GM12873 (cell line): ENCODE measurements around the gene RXRA.

Experiments
- TF ChIP-seq, protein P1 (sequence below): IDR thresholded peaks from 2 replicates; pipeline ENCODE4 v1.5.1; 2012; ENCODE audit warnings: low read depth, mild to moderate bottlenecking, moderate library complexity, low read length, control low read depth; ENCODE audit not compliant: insufficient read depth; ENCODE audit errors: missing control alignments

RXRA gene

DNA sequence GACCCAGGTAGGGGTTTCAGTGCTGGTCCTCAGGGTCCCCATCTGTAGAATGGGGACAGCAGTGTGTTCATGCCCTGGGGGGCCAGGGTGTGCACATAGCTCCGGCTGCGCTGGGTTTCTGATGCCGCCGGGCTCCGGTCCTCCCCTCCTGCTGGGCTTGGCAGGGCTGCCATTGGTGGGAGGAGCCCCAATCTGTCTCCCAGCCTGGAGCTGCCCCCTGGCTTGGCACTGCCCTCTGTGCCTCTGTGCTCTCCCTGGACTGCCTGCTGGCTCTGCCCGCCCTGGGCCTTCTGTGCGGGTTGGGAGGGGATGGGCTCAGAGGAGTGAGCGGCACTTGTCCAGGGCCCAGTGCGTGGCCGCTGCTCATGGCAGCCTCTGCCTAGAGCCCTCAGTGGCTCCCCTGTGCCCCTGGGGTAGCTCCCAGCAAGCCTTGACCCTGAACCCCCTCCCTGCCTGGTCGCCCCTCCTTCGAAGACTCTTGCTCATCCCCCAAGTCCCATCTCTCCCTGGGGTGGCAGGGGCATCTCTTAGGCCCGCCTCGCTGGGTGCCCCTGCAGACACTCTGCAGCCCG, 35.7 kb downstream of the RXRA start:
- TF ChIP-seq, protein P1, sequence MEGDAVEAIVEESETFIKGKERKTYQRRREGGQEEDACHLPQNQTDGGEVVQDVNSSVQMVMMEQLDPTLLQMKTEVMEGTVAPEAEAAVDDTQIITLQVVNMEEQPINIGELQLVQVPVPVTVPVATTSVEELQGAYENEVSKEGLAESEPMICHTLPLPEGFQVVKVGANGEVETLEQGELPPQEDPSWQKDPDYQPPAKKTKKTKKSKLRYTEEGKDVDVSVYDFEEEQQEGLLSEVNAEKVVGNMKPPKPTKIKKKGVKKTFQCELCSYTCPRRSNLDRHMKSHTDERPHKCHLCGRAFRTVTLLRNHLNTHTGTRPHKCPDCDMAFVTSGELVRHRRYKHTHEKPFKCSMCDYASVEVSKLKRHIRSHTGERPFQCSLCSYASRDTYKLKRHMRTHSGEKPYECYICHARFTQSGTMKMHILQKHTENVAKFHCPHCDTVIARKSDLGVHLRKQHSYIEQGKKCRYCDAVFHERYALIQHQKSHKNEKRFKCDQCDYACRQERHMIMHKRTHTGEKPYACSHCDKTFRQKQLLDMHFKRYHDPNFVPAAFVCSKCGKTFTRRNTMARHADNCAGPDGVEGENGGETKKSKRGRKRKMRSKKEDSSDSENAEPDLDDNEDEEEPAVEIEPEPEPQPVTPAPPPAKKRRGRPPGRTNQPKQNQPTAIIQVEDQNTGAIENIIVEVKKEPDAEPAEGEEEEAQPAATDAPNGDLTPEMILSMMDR, result no peak

DNA sequence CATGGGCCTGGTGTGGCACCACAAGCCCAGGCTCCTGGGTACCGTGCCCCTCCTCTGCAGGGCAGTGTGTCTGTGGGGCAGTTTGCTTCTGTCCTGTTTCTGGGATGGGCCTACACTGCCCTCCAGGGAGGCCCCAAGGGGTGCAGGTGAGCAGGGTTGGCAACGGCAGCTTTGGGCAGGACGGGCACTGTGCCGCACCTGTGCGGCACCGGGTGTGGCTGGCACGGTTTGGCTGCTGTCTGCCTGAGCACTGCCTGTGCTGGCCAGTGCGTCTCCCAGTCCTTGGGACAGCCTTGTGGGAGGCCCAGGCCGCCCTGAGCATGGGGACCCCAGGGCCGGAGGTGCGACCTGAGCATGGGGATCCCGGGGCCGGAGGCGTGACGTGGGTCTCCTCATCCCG, 37.2 kb downstream of the RXRA start:
- TF ChIP-seq, protein P1, result no peak

DNA sequence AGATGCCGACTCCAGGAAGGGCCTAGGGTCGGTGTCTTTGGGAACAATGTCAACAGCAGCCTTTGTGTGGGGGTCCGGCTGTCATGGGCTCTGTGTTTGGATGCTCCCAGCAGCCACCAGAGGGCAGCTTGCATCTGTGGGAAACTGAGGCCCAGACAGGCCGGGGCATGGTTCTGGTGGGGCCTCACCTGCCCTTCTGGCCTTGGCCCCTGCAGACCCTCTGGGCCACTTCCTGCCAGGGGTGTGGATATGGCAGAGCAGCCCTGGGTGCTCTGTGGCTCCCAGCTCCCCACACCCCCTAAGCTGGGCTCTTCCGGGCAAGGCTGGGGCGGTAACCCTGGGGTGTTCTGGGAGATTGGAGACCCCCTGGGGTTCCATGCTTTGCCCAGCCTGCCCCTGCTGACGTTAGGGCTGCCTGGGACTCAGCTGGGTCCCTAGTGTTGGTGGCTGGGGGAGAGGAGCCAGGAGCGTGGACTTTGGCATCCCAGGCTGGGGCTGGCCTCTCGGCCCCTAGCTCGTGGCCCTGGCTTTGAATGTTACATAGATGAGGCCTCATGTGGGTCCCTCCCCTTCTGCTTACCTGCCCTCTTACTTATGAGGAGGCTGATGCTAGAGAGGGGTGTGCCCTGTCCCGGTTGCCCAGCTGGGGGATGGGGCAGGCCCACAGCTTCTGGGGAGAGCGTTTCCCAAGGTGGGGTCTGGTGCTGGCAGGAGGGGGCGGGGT, 38.3 kb downstream of the RXRA start:
- TF ChIP-seq, protein P1, result peak; percentile 49

DNA sequence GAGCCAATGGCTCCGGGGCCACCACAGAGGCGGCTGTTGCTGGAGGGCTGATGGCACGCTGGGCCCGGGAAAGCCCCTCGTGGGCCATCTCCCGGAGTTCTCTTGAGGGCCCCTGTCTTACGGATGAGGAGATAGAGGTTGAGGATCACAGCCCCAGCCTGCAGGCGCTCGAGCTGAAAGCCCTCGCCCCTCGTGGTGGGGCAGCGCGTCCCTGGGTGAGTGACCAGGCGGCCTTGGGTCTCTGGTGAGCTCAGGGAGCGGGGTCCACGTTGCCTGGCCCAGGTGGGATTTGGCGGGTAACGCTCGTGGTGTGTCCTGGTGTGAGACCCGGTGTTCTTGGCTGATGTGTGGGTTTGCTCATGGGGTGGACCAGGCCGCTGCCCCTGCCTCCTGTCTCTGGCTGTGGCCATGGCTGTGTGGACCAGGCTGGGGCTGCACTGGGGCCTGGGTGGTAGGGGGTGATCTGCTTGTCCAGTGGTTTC, 38.9 kb downstream of the RXRA start:
- TF ChIP-seq, protein P1, result no peak

DNA sequence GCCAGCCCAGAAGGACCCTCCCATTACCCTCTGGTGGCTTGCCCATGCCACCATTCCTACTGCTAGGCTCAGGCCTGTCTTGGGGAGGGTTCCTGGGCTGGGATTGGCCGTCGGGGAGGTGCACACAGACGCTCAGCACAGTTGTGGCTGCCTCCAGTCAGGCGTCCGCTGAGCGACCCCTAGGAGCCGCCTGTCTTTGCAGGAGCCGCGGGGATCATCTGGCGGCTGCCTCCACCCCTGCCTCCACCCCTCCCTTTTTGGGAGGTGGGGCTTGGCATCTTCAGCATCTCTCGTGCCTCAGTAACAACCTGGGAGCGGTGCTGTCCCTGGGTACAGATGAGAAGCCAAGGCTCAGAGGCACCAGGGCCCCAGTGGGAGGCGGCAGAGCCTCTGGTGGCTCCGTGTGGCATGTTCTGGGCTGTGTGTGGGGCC, 39.6 kb downstream of the RXRA start:
- TF ChIP-seq, protein P1, result no peak

DNA sequence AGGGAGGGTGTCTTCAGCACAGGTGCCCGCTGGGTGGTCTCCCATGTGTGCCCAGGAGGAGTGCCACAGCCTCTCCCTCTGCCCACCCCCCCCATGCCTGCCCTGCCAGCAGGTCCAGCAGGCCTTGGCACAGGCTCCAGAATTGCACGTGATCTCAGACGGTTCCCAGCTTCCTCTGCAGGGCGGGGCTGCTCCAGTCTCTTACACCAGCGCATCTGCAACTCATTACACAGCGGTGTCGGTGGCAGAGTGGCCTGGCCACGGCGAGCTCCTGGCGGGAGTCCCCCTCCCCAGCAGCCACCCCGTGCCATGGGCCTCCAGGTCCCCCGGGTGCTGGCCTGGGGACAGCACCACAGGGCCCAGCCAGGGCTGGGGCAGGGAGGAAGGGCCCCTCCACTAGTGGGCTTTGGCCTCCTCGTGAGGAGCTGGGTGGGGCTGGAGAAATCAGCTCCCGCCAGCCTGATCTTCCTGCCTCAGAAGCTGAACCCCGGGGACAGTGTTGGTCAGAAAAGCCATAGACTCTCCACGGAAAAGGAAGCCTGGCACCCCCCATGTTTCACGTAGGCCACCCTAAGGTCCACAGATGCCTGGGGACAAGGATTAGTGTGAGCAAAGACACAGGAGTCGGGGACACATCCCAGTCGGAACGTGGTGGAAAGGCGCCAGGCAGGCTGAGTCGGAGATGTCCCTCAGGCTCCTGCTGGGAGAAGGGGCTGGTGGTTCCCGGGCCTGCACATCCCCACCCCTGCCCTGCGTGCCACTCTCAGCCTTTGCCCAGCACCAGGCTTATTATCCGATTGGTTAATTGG, 40.2 kb downstream of the RXRA start:
- TF ChIP-seq, protein P1, result no peak

DNA sequence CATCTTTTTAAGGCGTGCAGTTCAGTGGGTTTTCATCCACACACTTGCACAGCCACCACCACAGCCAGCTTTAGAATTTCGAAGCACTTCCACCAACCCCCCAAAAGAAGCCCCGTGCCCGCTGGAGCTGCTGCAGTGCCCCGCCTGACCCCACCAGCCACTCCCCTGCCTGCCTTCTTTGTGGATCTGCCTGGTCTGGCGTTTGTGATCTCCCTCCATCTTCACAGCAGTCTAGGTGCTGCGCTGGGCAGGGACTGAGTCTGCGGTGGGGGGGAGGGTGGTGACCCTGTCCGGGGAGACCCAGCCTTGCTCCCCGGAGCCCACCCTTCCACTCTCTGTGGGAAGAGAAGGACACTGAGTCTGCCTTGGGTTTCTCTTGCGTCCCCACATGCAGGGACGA, 40.8 kb downstream of the RXRA start:
- TF ChIP-seq, protein P1, result no peak
